Measurements from ENCODE around the gene CALY.

The CALY gene

GRCh38 chr10:133351408-133352318 is 15.0 kb upstream of the CALY start:
- DNase-seq (ENCODE audit: low read depth), result no peak

GRCh38 chr10:133350950-133351329 is 14.2 kb upstream of the CALY start:
- DNase-seq (ENCODE audit: low read depth), result no peak

- no peak for DNase-seq (ENCODE audit: low read depth)
Observed at GRCh38 chr10:133350283-133350949, 13.7 kb upstream of the CALY start.

- no peak for DNase-seq (ENCODE audit: low read depth)
Observed at GRCh38 chr10:133349577-133350011, 12.9 kb upstream of the CALY start.

GRCh38 chr10:133349160-133349568 is 12.5 kb upstream of the CALY start:
- no peak for DNase-seq (ENCODE audit: low read depth)

- no peak for DNase-seq (ENCODE audit: low read depth)
Observed at GRCh38 chr10:133347710-133348517, 11.2 kb upstream of the CALY start.

- no peak for DNase-seq (ENCODE audit: low read depth)
Observed at GRCh38 chr10:133346413-133346812, 9.7 kb upstream of the CALY start.

GRCh38 chr10:133344236-133344635 is 7.5 kb upstream of the CALY start:
- DNase-seq (ENCODE audit: low read depth), result no peak

GRCh38 chr10:133343558-133343957 is 6.9 kb upstream of the CALY start:
- DNase-seq (ENCODE audit: low read depth), result no peak

- DNase-seq (ENCODE audit: low read depth), result no peak
Observed at GRCh38 chr10:133342942-133343341, 6.2 kb upstream of the CALY start.

- DNase-seq (ENCODE audit: low read depth), result no peak
Observed at GRCh38 chr10:133341983-133342382, 5.3 kb upstream of the CALY start.

- no peak for DNase-seq (ENCODE audit: low read depth)
Observed at GRCh38 chr10:133339708-133340380, 3.1 kb upstream of the CALY start.

GRCh38 chr10:133338080-133339071 is 1.7 kb upstream of the CALY start:
- no peak for DNase-seq (ENCODE audit: low read depth)

- no peak for DNase-seq (ENCODE audit: low read depth)
Observed at GRCh38 chr10:133337370-133337725, 652 bp upstream of the CALY start.

GRCh38 chr10:133336118-133336576 is 549 bp downstream of the CALY start:
- no peak for DNase-seq (ENCODE audit: low read depth)

GRCh38 chr10:133335246-133336117 is 1.2 kb downstream of the CALY start:
- peak; percentile 67 for DNase-seq (ENCODE audit: low read depth)

- no peak for DNase-seq (ENCODE audit: low read depth)
Observed at GRCh38 chr10:133334503-133335245, 2.0 kb downstream of the CALY start.

GRCh38 chr10:133332936-133333699 is 3.6 kb downstream of the CALY start:
- no peak for DNase-seq (ENCODE audit: low read depth)

Measured in activated gamma-delta T cell treated with anti-CD3 and anti-CD28 coated beads, Interleukin-2, amount 50 U/mL, for 16 hours (primary cell).